ENCODE measurements around the gene RBM20. TPM values are rescaled to one million over a fixed set of nuclear protein-coding genes. Genes with fewer than 3 reads are reported as not detected.

Gene RBM20
- total and polyA plus RNA-seq, 2 of the 4 experiments (the other 2 are of a cell fraction), result under 0.01 to 0.15 TPM

- no peak overlapping the region for H3K9ac ChIP-seq (ENCODE audit: low read depth, low read length)
- H3K56ac ChIP-seq (ENCODE audit: extremely low read depth, insufficient read depth, low read length), result no peak overlapping the region
- intact Hi-C loops (cut with micrococcal nuclease) (no loop called here), in situ Hi-C loops (cut with MboI; ENCODE audit: low sequenced_read_pairs) (no loop called here), dilution Hi-C loops (cut with HindIII; ENCODE audit: low sequenced_read_pairs, unreplicated experiment) (no loop called here)
- no peak overlapping the region for H4K8ac ChIP-seq (ENCODE audit: low read depth in 2 of 2, low read length in 2 of 2)
- ChIA-PET POLR2A (ENCODE audit: unreplicated experiment) (no interaction called here), CTCF (interaction anchor here (0.6 to 1.1 kb wide), 3 partner anchors 11 to 1368 kb away, joined by 3 to 5 read pairs (median 3); no protein-coding TSS in a partner anchor)
- H3K9me1 ChIP-seq (ENCODE audit: insufficient read depth, low read length), result no peaks in the 10 kb centered on the region
- no peak overlapping the region for H3K4me3 ChIP-seq (ENCODE audit: insufficient read depth, low read depth, low read length)
- no peak overlapping the region for H2BK15ac ChIP-seq (ENCODE audit: low read depth, low read length)
- peak; percentile 58; the same call in 1 of the 2 replicates for TF ChIP-seq FOS (IDR thresholded peaks at IDR 0.05; ENCODE audit: low read depth, low read length)
- no peak for TF ChIP-seq MXI1 (IDR thresholded peaks at IDR 0.05; ENCODE audit: borderline replicate concordance, low read depth, low read length)
- no peak overlapping the region for H2AK9ac ChIP-seq (replicated peaks; ENCODE audit: low read depth, low read length, poor library complexity)
- DNase-seq (peak; percentile 70), ATAC-seq (ENCODE audit: low read depth) (peak; percentile 49)
- peaks cover 17% of the 10 kb centered on the region for H3K27me3 ChIP-seq (ENCODE audit: control insufficient read depth, insufficient read depth, low read length)
- no peak overlapping the region for H2BK120ac ChIP-seq (ENCODE audit: low read depth, low read length)
- no peak overlapping the region for H3K18ac ChIP-seq (ENCODE audit: low read depth, low read length)
- no peak overlapping the region for H4K91ac ChIP-seq (ENCODE audit: insufficient read depth, low read depth, low read length)
- no peaks in the 10 kb centered on the region for H3K4me1 ChIP-seq (ENCODE audit: control insufficient read depth, insufficient read depth, low read length)
- no peaks in the 10 kb centered on the region for H3K9me3 ChIP-seq (ENCODE audit: control insufficient read depth, insufficient read depth, low read length)
- no peak overlapping the region for H3K4ac ChIP-seq (ENCODE audit: low read depth, low read length)
- H3K79me1 ChIP-seq (ENCODE audit: low read depth in 1 of 2, low read length in 2 of 2), result no peaks in the 10 kb centered on the region
- H2AK5ac ChIP-seq (ENCODE audit: low read depth, low read length), result no peak overlapping the region
- no peaks in the 10 kb centered on the region for H3K36me3 ChIP-seq (ENCODE audit: control insufficient read depth, insufficient read depth, low read length)
- H4K20me1 ChIP-seq (ENCODE audit: insufficient read depth, low read length), result no peaks in the 10 kb centered on the region
- no peak overlapping the region for H3K27ac ChIP-seq (ENCODE audit: insufficient read depth, low read length)
- no TSS peak for BruUV-seq (replicated peaks)
- H2AFZ ChIP-seq (replicated peaks; ENCODE audit: low read length, poor library complexity), result no peak overlapping the region
- no peak overlapping the region for H3K23ac ChIP-seq (ENCODE audit: low read depth, low read length)
- no peak overlapping the region for H2BK5ac ChIP-seq (ENCODE audit: low read depth, low read length, poor library complexity, severe bottlenecking)
- no peak overlapping the region for H2BK20ac ChIP-seq (ENCODE audit: low read depth, low read length)
- H4K5ac ChIP-seq (ENCODE audit: low read depth, low read length), result no peak overlapping the region
- no peak overlapping the region for H3K4me2 ChIP-seq (ENCODE audit: low read depth, low read length)
- WGBS, 2 experiments (ENCODE audit: extremely low coverage in 2 of 2, insufficient read length in 1 of 2), result no CpG with 5 or more reads among the region's 8 CpGs
- H3K14ac ChIP-seq (replicated peaks; ENCODE audit: low read depth, low read length), result no peak overlapping the region
Measured at GRCh38 chr10:110774069-110775019, 130.2 kb downstream of the RBM20 start.
